GM18517 (cell line): ENCODE results near the gene SH3GL1.
"Not testable (repeated sequence)": the region's sequence is repeated elsewhere in the genome, so short reads cannot be mapped to it uniquely, and the experiment has no call there.

ENCODE experiments used
- ATAC-seq: cut with Tn5 transposase; IDR thresholded peaks from one replicate; pipeline ENCODE4 v1.9.1; 2021; ENCODE audit warnings: mild to moderate bottlenecking, moderate library complexity; ENCODE audit not compliant: unreplicated experiment

Gene SH3GL1

GRCh38 chr19:4345342-4346019, 54.9 kb downstream of the SH3GL1 start:
- ATAC-seq, result no peak

GRCh38 chr19:4343370-4344307, 56.7 kb downstream of the SH3GL1 start, which contains the start of gene MPND:
Gene MPND, plus strand, starts transcription at chr19:4343562. Its CDS starts 32 bp downstream, at chr19:4343594.
- peak; percentile 26 for ATAC-seq

GRCh38 chr19:4342615-4343369, 57.6 kb downstream of the SH3GL1 start:
- ATAC-seq, result peak; percentile 90

- ATAC-seq, result no peak
Observed at GRCh38 chr19:4342314-4342614, 58.1 kb downstream of the SH3GL1 start.

- no peak for ATAC-seq
Observed at GRCh38 chr19:4338441-4339355, 61.6 kb downstream of the SH3GL1 start, which contains the start of gene STAP2. Gene STAP2, minus strand, starts transcription at chr19:4338827. Its CDS starts 74 bp downstream, at chr19:4338753.

GRCh38 chr19:4337906-4338440, 62.4 kb downstream of the SH3GL1 start:
- ATAC-seq, result no peak

- no peak for ATAC-seq
Observed at GRCh38 chr19:4334929-4335570, 65.3 kb downstream of the SH3GL1 start.

GRCh38 chr19:4329858-4330257, 70.5 kb downstream of the SH3GL1 start:
- ATAC-seq, result no peak

- ATAC-seq, result not testable (repeated sequence)
Observed at GRCh38 chr19:4328991-4329681, 71.2 kb downstream of the SH3GL1 start.

GRCh38 chr19:4328243-4328990, 71.9 kb downstream of the SH3GL1 start:
- no peak for ATAC-seq

- no peak for ATAC-seq
Observed at GRCh38 chr19:4327877-4328242, 72.5 kb downstream of the SH3GL1 start.

GRCh38 chr19:4327252-4327876, 73.0 kb downstream of the SH3GL1 start:
- ATAC-seq, result no peak

GRCh38 chr19:4326837-4327251, 73.5 kb downstream of the SH3GL1 start:
- no peak for ATAC-seq

GRCh38 chr19:4326215-4326836, 74.0 kb downstream of the SH3GL1 start:
- no peak for ATAC-seq

- no peak for ATAC-seq
Observed at GRCh38 chr19:4324228-4324627, 76.1 kb downstream of the SH3GL1 start.

GRCh38 chr19:4323692-4324091, 76.7 kb downstream of the SH3GL1 start:
- ATAC-seq, result no peak

GRCh38 chr19:4322942-4323665, 77.2 kb downstream of the SH3GL1 start:
- ATAC-seq, result no peak
